Nephron (organoid): Measurements from ENCODE around the gene PEPD.
A peak's percentile ranks its signal among the peaks of the same experiment; 100 is the strongest.
"Not testable (repeated sequence)": the region's sequence is repeated elsewhere in the genome, so short reads cannot be mapped to it uniquely, and the experiment has no call there.

Experiments
- H3K27ac Mint-ChIP-seq, 3 experiments: 2 replicates each; pipeline ENCODE4 v1.8.0; 2020; ENCODE audit warnings: mixed read lengths in 3 of 3, mild to moderate bottlenecking in 2 of 3, moderate library complexity in 1 of 3
- H3K27me3 Mint-ChIP-seq: 2 replicates; pipeline ENCODE4 v1.8.0; 2021; ENCODE audit warnings: low read depth, mild to moderate bottlenecking, moderate library complexity, mixed read lengths
- H3K36me3 Mint-ChIP-seq: 2 replicates; pipeline ENCODE4 v1.8.0; 2020; ENCODE audit warnings: low read depth, mixed read lengths
- H3K4me1 Mint-ChIP-seq: 2 replicates; pipeline ENCODE4 v1.8.0; 2020; ENCODE audit warnings: mixed read lengths
- H3K4me3 Mint-ChIP-seq, 3 experiments: 2 replicates each; pipeline ENCODE4 v1.8.0; 2020; ENCODE audit warnings: mild to moderate bottlenecking in 3 of 3, mixed read lengths in 3 of 3, moderate library complexity in 2 of 3
- H3K9me3 Mint-ChIP-seq: 2 replicates; pipeline ENCODE4 v1.8.0; 2020; ENCODE audit warnings: mixed read lengths
- TF ChIP-seq, protein P1 (sequence below), 3 experiments: fragments of 200-600 bp; sonication (generic); IDR thresholded peaks; one replicate each; pipeline ENCODE4 v1.5.0; 2021; ENCODE audit warnings: antibody characterized with exemption in 3 of 3; ENCODE audit not compliant: unreplicated experiment in 3 of 3

PEPD gene

DNA sequence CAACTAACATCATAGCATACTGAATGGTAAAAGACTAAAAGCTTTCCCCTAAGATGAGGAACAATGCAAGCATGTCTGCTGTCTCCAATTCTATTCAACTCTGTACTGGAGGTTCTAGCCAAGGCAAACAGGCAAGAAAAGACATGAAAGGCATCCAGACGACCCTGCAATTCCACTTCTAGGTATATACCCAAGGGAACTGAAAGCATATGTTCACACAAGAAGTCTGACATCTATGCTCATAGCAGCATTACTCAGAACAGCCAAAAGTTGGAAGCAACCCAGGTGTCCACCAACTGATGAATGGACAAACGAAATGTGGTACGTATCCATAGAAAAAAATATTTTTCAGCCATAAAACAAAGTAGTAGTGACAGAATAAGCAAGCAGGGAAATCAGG lies 39.1 kb downstream of the PEPD start:
- peaks cover 33% of the 10 kb centered on the region for H3K9me3 Mint-ChIP-seq
- H3K4me1 Mint-ChIP-seq: peaks cover 24% of the 10 kb centered on the region
- H3K36me3 Mint-ChIP-seq: peaks cover 44% of the 10 kb centered on the region
- H3K27ac Mint-ChIP-seq: no peak overlapping the region
- no peak overlapping the region for H3K4me3 Mint-ChIP-seq
- peaks cover 6% of the 10 kb centered on the region for H3K27me3 Mint-ChIP-seq
- TF ChIP-seq, protein P1, sequence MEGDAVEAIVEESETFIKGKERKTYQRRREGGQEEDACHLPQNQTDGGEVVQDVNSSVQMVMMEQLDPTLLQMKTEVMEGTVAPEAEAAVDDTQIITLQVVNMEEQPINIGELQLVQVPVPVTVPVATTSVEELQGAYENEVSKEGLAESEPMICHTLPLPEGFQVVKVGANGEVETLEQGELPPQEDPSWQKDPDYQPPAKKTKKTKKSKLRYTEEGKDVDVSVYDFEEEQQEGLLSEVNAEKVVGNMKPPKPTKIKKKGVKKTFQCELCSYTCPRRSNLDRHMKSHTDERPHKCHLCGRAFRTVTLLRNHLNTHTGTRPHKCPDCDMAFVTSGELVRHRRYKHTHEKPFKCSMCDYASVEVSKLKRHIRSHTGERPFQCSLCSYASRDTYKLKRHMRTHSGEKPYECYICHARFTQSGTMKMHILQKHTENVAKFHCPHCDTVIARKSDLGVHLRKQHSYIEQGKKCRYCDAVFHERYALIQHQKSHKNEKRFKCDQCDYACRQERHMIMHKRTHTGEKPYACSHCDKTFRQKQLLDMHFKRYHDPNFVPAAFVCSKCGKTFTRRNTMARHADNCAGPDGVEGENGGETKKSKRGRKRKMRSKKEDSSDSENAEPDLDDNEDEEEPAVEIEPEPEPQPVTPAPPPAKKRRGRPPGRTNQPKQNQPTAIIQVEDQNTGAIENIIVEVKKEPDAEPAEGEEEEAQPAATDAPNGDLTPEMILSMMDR (IDR thresholded peaks at IDR 0.05; ENCODE audit: unreplicated experiment in 3 of 3): no peak

DNA sequence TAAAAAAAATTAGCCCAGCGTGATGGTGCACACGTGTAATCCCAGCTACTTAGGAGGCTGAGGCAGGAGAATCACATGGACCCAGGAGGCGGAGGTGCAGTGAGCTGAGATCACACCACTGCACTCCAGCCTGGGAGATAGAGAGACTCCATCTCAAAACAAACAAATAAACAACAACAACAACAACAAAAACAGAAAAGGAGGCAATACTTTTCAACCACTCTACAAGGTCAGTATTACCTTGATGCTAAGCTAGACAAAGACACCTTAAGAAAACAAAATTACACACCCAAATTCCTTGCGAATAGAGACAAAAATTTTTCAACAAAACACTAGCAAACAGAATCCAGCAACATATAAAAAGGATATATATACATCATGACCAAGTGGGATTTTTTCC lies 39.7 kb downstream of the PEPD start:
- H3K9me3 Mint-ChIP-seq: peaks cover 33% of the 10 kb centered on the region
- peaks cover 2% of the 10 kb centered on the region for H3K27me3 Mint-ChIP-seq
- peaks cover 19% of the 10 kb centered on the region for H3K4me1 Mint-ChIP-seq
- no peak overlapping the region for H3K27ac Mint-ChIP-seq
- H3K4me3 Mint-ChIP-seq: no peak overlapping the region
- TF ChIP-seq, protein P1 (IDR thresholded peaks at IDR 0.05; ENCODE audit: unreplicated experiment in 3 of 3): no peak
- H3K36me3 Mint-ChIP-seq: peaks cover 50% of the 10 kb centered on the region

DNA sequence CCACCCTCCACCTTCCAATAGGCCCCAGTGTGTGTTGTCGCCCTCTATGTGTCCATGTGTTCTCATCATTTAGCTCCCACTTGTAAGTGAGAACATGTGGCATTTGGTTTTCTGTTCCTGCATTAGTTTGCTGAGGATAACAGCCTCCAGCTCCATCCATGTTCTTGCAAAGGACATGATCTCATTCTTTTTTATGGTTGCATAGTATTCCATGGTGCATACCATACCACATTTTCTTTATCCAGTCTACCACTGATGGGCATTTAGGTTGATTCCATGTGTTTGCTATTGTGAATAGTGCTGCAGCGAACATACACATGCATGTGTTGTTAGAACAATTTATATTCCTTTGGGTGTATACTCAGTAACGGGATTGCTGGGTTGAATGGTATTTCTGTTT lies 42.0 kb downstream of the PEPD start:
- not testable (repeated sequence) for H3K4me3 Mint-ChIP-seq, H3K27me3 Mint-ChIP-seq, H3K27ac Mint-ChIP-seq, H3K4me1 Mint-ChIP-seq
- peaks cover 50% of the 10 kb centered on the region for H3K36me3 Mint-ChIP-seq
- peaks cover 33% of the 10 kb centered on the region for H3K9me3 Mint-ChIP-seq

DNA sequence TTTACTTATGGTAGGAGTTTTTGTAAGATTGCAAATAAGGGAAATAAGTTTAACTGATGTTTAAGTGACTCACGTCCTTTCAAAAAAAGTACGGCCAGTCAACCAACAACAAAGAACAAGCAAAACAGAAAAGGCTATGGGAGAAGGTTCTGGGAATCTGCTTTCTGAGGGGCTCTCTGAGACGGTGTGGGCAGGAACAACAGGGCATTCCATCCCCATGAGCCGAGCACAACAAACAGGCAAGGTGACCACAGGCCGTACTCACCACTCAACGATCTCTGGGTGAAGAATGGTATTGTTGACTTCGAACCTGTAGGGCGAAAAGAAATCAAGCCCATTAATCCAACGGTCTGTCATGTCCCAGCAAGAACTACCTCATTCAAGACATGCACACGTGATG lies 43.8 kb downstream of the PEPD start:
- Mint-ChIP-seq H3K9me3 (peaks cover 28% of the 10 kb centered on the region), H3K27ac (no peak overlapping the region), H3K4me1 (peaks cover 14% of the 10 kb centered on the region), H3K27me3 (no peaks in the 10 kb centered on the region), H3K4me3 (no peak overlapping the region), H3K36me3 (peaks cover 47% of the 10 kb centered on the region)
- TF ChIP-seq, protein P1 (IDR thresholded peaks at IDR 0.05; ENCODE audit: unreplicated experiment in 3 of 3): no peak

DNA sequence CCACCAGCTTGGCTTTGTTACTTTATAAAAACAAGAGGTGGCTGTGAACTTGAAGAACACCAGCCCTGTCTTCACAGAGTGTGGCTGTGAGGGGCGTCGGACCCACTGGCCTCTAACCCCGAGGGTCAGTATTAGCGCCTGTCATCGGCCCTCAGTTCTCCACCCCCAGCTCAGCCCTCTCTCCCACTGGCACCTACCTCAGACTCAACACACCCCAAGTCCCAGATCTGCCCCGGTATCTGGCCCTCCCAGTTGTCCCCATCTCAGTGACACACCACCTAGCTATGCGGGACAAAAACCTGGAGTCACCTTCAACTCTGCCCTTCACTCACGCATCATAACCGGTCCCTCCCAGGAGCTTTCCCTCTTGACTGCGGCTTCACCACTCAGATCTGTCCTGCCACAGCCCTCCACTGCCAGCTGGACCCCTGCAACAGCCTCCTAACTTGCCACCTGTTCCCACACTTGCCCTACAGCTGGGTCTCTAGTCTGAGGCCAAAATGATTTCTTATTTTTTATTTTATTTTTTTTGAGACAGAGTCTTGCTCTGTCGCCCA lies 45.4 kb downstream of the PEPD start:
- peaks cover 43% of the 10 kb centered on the region for H3K36me3 Mint-ChIP-seq
- TF ChIP-seq, protein P1 (IDR thresholded peaks at IDR 0.05; ENCODE audit: unreplicated experiment in 3 of 3): no peak
- H3K4me1 Mint-ChIP-seq: peaks cover 15% of the 10 kb centered on the region
- peaks cover 21% of the 10 kb centered on the region for H3K9me3 Mint-ChIP-seq
- no peak overlapping the region for H3K4me3 Mint-ChIP-seq
- H3K27ac Mint-ChIP-seq: no peak overlapping the region
- H3K27me3 Mint-ChIP-seq: no peaks in the 10 kb centered on the region

DNA sequence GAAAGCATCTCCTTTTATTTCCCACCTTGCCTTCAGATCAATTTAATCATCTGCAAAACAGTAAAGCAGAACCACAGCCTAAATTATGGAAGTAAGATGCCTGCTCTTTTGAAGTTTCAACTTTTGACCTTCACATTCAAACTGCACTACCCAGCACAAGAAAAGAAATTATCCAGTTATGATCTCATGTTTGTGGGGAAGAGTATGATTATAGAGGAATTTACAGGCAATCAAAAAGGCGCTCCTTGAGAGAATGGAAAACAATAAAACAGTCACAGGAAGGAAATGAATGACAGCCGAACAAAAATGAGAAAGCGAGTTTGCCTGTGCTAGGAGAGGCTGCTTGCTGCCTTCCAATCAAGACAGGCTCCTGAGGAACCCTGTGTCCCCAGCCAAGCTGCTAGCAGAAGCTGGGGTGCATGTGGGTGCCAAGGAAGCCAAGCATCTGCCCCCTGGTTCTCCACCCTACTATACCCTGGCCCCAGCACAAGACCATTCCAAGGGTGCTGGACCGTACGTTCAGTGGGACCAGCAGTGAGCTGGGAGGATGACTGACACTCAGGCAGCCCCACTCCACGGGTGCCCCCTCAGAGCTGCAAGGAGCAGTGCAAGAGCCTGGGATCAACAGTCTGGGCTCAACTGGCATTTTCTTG lies 47.8 kb downstream of the PEPD start:
- peak overlapping the region in 1 of 3 experiments; percentile 45 for H3K27ac Mint-ChIP-seq
- peaks cover 15% of the 10 kb centered on the region for H3K4me1 Mint-ChIP-seq
- H3K4me3 Mint-ChIP-seq: no peak overlapping the region
- TF ChIP-seq, protein P1 (IDR thresholded peaks at IDR 0.05; ENCODE audit: unreplicated experiment in 3 of 3): no peak
- H3K36me3 Mint-ChIP-seq: peaks cover 24% of the 10 kb centered on the region
- H3K9me3 Mint-ChIP-seq: peaks cover 10% of the 10 kb centered on the region
- H3K27me3 Mint-ChIP-seq: no peaks in the 10 kb centered on the region
